DND-41 (cell line): ENCODE data around the gene FASTKD3.

Source experiments
- EZH2 ChIP-seq: IDR thresholded peaks from 3 replicates; pipeline ENCODE4 v1.6.1; 2012; ENCODE audit warnings: borderline replicate concordance, low read depth, mild to moderate bottlenecking, moderate library complexity, low read length, inconsistent platforms; ENCODE audit not compliant: severe bottlenecking
- TF ChIP-seq, protein P1 (sequence below): IDR thresholded peaks from 2 replicates; pipeline ENCODE4 v1.5.1; 2012; ENCODE audit warnings: borderline replicate concordance, low read length, moderate library complexity, mild to moderate bottlenecking; ENCODE audit not compliant: poor library complexity, severe bottlenecking; ENCODE audit errors: extremely low read depth

DNA sequence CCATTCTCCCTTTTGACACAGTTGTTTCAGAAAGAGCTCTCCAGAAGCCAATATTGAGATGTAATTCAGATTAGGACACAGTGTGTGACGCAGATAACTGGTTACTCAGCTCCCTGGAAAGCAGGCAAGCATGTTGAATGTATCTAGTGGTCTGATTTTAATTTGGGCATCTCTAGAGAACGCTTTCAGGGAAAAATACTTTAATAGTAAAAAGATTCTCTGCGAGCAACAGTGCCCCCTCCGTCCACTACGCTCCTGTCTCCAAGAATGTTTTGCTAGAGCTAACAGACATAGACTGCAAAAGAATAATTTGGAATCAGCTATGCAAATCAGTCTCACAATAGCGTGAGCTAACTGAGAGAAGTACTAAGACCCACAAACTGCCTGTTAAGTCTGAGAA, 41.2 kb downstream of the FASTKD3 start:
- TF ChIP-seq, protein P1, sequence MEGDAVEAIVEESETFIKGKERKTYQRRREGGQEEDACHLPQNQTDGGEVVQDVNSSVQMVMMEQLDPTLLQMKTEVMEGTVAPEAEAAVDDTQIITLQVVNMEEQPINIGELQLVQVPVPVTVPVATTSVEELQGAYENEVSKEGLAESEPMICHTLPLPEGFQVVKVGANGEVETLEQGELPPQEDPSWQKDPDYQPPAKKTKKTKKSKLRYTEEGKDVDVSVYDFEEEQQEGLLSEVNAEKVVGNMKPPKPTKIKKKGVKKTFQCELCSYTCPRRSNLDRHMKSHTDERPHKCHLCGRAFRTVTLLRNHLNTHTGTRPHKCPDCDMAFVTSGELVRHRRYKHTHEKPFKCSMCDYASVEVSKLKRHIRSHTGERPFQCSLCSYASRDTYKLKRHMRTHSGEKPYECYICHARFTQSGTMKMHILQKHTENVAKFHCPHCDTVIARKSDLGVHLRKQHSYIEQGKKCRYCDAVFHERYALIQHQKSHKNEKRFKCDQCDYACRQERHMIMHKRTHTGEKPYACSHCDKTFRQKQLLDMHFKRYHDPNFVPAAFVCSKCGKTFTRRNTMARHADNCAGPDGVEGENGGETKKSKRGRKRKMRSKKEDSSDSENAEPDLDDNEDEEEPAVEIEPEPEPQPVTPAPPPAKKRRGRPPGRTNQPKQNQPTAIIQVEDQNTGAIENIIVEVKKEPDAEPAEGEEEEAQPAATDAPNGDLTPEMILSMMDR = no peak
- TF ChIP-seq EZH2 = no peak
